Measurements from ENCODE around the gene PKM.
A peak's percentile ranks its signal among the peaks of the same experiment; 100 is the strongest.

PKM gene

GRCh38 chr15:72242775-72243370, 11.9 kb upstream of the PKM start:
- Mint-ChIP-seq H3K4me3 (no peak overlapping the region), H3K9me3 (ENCODE audit: low read depth) (no peaks in the 10 kb centered on the region), H3K36me3 (peaks cover 2% of the 10 kb centered on the region), H3K27ac (peak overlapping the region; percentile 59), H3K27me3 (no peaks in the 10 kb centered on the region), H3K4me1 (ENCODE audit: low read depth) (peaks cover 12% of the 10 kb centered on the region)

- Mint-ChIP-seq H3K9me3 (ENCODE audit: low read depth) (no peaks in the 10 kb centered on the region), H3K4me3 (no peak overlapping the region), H3K36me3 (peaks cover 2% of the 10 kb centered on the region), H3K4me1 (ENCODE audit: low read depth) (peaks cover 29% of the 10 kb centered on the region), H3K27me3 (no peaks in the 10 kb centered on the region), H3K27ac (peak overlapping the region; percentile 73)
Observed at GRCh38 chr15:72239652-72240051, 8.7 kb upstream of the PKM start.

GRCh38 chr15:72238586-72238985, 7.6 kb upstream of the PKM start:
- H3K4me1 Mint-ChIP-seq (ENCODE audit: low read depth), result peaks cover 33% of the 10 kb centered on the region
- H3K4me3 Mint-ChIP-seq, result no peak overlapping the region

DNA sequence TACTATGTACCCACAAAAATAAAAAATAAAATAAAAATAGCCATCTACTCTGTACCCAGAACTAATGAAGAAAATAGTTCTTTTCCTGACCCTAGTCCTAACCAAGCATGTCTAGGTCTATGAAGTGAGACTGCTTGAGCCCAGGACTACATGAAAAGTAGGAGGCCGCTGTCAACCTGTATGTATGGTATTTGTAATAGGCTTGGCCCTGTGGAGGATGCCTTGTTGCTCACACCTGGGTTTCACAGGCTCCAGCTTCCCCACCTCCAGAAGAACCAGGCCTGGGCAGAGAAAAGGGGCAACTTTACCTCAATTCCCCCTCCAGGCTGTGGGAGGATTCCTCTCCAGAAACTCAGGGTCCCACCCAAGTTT, 6.8 kb upstream of the PKM start:
- H3K4me1 Mint-ChIP-seq (ENCODE audit: low read depth), result peaks cover 35% of the 10 kb centered on the region
- H3K27ac Mint-ChIP-seq, result peak overlapping the region; percentile 94
- H3K27me3 Mint-ChIP-seq, result no peaks in the 10 kb centered on the region
- no peaks in the 10 kb centered on the region for H3K9me3 Mint-ChIP-seq (ENCODE audit: low read depth)
- H3K36me3 Mint-ChIP-seq, result peaks cover 2% of the 10 kb centered on the region
- H3K4me3 Mint-ChIP-seq, result peak overlapping the region; percentile 81

More at GRCh38 chr15:72238586-72238985, 7.6 kb upstream of the PKM start:
- Mint-ChIP-seq H3K27me3 (no peaks in the 10 kb centered on the region), H3K27ac (peak overlapping the region; percentile 10), H3K36me3 (peaks cover 2% of the 10 kb centered on the region), H3K9me3 (ENCODE audit: low read depth) (no peaks in the 10 kb centered on the region)

GRCh38 chr15:72237029-72237852, 6.3 kb upstream of the PKM start:
- Mint-ChIP-seq H3K4me3 (peak overlapping the region; percentile 81), H3K4me1 (ENCODE audit: low read depth) (peaks cover 41% of the 10 kb centered on the region), H3K27ac (peak overlapping the region; percentile 94)

DNA sequence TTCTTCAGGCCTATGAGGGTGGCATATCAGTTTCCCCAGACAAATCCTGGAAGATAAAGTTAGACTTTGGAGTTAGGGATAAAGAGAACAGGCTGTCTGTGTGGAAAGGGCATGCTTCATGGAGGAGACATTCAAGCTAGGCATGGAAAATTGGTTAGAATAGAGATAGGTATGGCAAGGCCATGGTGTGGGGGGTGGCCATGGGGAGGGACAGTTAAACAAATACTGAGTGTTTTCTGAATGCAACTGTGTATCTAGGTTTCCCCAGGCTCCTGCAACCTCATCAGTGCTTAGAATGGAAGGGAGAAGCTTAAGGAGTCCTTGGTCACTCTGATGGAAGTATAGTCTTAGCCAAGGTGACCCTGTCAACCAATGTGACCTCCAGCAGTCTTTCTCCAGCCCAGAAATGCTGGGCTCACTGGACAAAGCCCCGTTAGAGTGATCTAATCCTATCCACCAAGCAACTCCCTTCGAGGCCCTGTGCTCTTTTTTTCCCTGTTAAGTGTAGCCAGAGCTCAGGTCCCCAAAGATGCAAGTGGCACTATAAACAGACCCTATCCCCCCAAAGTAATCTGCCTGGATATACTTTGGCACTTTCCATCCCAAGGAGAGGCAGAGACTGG, 5.5 kb upstream of the PKM start:
- Mint-ChIP-seq H3K27me3 (no peaks in the 10 kb centered on the region), H3K36me3 (peaks cover 2% of the 10 kb centered on the region), H3K27ac (peak overlapping the region; percentile 94), H3K9me3 (ENCODE audit: low read depth) (no peaks in the 10 kb centered on the region), H3K4me3 (peak overlapping the region; percentile 81), H3K4me1 (ENCODE audit: low read depth) (peaks cover 49% of the 10 kb centered on the region)

More at GRCh38 chr15:72237029-72237852, 6.3 kb upstream of the PKM start:
- Mint-ChIP-seq H3K9me3 (ENCODE audit: low read depth) (no peaks in the 10 kb centered on the region), H3K27me3 (no peaks in the 10 kb centered on the region), H3K36me3 (peaks cover 2% of the 10 kb centered on the region)

DNA sequence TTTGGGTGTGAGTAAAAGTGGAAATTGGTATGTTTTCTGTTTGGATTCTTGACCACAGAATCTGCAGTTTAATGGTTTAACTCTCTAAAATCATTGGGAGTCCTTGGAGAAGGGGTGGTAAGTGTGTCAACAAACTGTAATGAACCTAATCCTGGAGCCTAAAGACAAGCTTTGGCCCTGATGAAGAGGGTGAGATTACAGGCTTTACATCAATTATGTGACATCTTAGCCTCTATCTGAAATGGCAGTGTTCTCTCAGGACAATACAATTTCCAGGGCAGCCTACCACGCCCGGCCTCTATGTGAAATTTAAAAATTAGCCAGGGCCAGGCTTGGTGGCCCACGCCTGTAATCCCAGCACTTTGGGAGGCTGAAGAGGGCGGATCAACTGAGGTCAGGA, 4.3 kb upstream of the PKM start:
- H3K36me3 Mint-ChIP-seq, result peaks cover 2% of the 10 kb centered on the region
- H3K9me3 Mint-ChIP-seq (ENCODE audit: low read depth), result no peaks in the 10 kb centered on the region
- no peaks in the 10 kb centered on the region for H3K27me3 Mint-ChIP-seq
- H3K4me3 Mint-ChIP-seq, result no peak overlapping the region
- no peak overlapping the region for H3K27ac Mint-ChIP-seq
- peaks cover 50% of the 10 kb centered on the region for H3K4me1 Mint-ChIP-seq (ENCODE audit: low read depth)

GRCh38 chr15:72233769-72234168, 2.8 kb upstream of the PKM start:
- no peaks in the 10 kb centered on the region for H3K9me3 Mint-ChIP-seq (ENCODE audit: low read depth)
- H3K27me3 Mint-ChIP-seq, result no peaks in the 10 kb centered on the region
- H3K4me3 Mint-ChIP-seq, result no peak overlapping the region
- H3K27ac Mint-ChIP-seq, result no peak overlapping the region
- peaks cover 47% of the 10 kb centered on the region for H3K4me1 Mint-ChIP-seq (ENCODE audit: low read depth)
- peaks cover 8% of the 10 kb centered on the region for H3K36me3 Mint-ChIP-seq

DNA sequence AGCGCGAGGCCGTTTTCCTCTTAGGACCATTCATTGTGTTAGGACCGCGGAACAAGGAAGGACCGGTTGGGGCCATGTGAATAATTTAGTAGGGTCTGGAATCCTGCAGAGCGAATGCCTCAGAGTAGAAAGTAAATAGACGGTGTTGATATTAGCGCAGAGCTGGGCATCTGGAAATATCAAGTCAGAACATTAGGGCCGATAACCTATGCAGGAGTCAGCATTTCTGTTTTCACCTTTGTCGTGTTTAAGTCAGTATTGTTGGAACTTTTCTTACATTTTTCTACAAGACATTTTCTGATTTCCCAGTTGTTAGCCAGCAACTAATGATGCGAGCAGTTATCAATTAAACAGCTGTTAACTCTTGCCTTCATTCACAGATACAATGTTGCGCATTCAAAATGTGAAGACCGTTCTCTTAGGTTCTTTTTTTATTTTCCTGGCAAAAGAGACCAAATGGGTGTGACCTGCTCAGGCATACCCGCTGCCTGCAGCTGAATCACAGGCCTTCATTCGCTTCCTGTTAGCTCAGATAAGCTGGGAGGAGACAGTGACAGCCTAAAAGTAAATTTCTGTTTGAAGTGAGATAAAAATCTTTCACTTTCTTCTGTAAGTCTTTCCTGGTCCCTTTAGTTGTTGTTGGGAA, 966 bp upstream of the PKM start:
- H3K36me3 Mint-ChIP-seq, result peaks cover 12% of the 10 kb centered on the region
- H3K27ac Mint-ChIP-seq, result peak overlapping the region; percentile 98
- H3K4me1 Mint-ChIP-seq (ENCODE audit: low read depth), result peaks cover 35% of the 10 kb centered on the region
- peak overlapping the region; percentile 99 for H3K4me3 Mint-ChIP-seq
- H3K9me3 Mint-ChIP-seq (ENCODE audit: low read depth), result no peaks in the 10 kb centered on the region
- no peaks in the 10 kb centered on the region for H3K27me3 Mint-ChIP-seq

DNA sequence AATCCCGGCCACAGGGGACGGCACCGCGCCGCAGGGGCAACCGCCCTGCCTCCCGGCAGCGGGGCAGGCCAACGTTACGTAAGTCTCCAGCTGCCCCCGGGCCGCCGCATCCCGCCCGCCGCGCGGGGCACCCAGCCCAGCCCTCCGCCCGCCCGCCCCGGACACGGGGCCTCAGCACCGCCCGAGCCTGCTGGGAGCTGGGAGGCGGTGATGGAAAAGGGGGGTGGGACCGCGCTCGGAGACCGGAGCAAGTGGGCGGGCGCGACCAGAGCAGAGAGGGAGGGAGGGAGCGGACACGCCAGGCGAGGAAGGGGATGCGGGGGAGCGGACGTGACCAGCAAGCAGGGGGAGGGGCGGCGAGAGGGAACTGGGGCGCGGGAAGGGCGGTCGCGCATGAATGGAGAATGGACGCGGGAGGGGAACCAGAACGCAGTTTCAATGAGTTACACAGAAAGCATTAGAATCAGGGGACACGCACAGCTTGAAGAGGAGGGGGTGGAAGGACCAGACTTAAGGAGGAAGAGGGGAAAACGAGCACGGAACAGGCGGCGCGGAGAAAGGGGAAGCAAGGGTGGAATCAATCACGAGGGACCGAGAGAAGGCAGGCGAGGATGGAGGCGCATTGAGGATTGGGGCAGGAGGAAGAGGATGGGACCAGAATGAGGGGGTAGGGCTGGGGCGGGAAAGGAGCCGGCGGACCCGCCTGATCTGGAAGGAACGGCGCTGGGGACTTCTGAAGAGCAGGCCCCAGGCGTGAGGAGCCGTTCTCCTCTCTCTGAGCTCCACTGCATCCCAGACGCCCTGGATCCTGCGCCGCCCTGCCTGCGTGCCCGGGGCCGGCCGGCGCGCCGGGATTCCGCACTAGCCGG, 559 bp downstream of the PKM start:
- H3K27ac Mint-ChIP-seq, result peak overlapping the region; percentile 98
- H3K9me3 Mint-ChIP-seq (ENCODE audit: low read depth), result no peaks in the 10 kb centered on the region
- H3K4me1 Mint-ChIP-seq (ENCODE audit: low read depth), result peaks cover 40% of the 10 kb centered on the region
- no peaks in the 10 kb centered on the region for H3K27me3 Mint-ChIP-seq
- peak overlapping the region; percentile 99 for H3K4me3 Mint-ChIP-seq
- H3K36me3 Mint-ChIP-seq, result peaks cover 16% of the 10 kb centered on the region

GRCh38 chr15:72229947-72230196, 1.1 kb downstream of the PKM start:
- Mint-ChIP-seq H3K9me3 (ENCODE audit: low read depth) (no peaks in the 10 kb centered on the region), H3K36me3 (peaks cover 16% of the 10 kb centered on the region), H3K27ac (peak overlapping the region; percentile 98), H3K4me3 (peak overlapping the region; percentile 99), H3K4me1 (ENCODE audit: low read depth) (peaks cover 42% of the 10 kb centered on the region), H3K27me3 (no peaks in the 10 kb centered on the region)

- H3K4me3 Mint-ChIP-seq, result peak overlapping the region; percentile 99
- H3K4me1 Mint-ChIP-seq (ENCODE audit: low read depth), result peaks cover 44% of the 10 kb centered on the region
- no peaks in the 10 kb centered on the region for H3K9me3 Mint-ChIP-seq (ENCODE audit: low read depth)
- H3K27me3 Mint-ChIP-seq, result no peaks in the 10 kb centered on the region
- H3K36me3 Mint-ChIP-seq, result peaks cover 16% of the 10 kb centered on the region
- H3K27ac Mint-ChIP-seq, result peak overlapping the region; percentile 98
Observed at GRCh38 chr15:72229076-72229946, 1.7 kb downstream of the PKM start.

- Mint-ChIP-seq H3K27me3 (no peaks in the 10 kb centered on the region), H3K4me3 (peak overlapping the region; percentile 99), H3K27ac (peak overlapping the region; percentile 98), H3K4me1 (ENCODE audit: low read depth) (peaks cover 53% of the 10 kb centered on the region), H3K36me3 (peaks cover 23% of the 10 kb centered on the region), H3K9me3 (ENCODE audit: low read depth) (no peaks in the 10 kb centered on the region)
Observed at GRCh38 chr15:72227720-72228119, 3.3 kb downstream of the PKM start.

- H3K36me3 Mint-ChIP-seq, result peaks cover 26% of the 10 kb centered on the region
- H3K4me1 Mint-ChIP-seq (ENCODE audit: low read depth), result peaks cover 53% of the 10 kb centered on the region
- H3K27me3 Mint-ChIP-seq, result no peaks in the 10 kb centered on the region
- no peaks in the 10 kb centered on the region for H3K9me3 Mint-ChIP-seq (ENCODE audit: low read depth)
- peak overlapping the region; percentile 98 for H3K27ac Mint-ChIP-seq
- H3K4me3 Mint-ChIP-seq, result peak overlapping the region; percentile 99
Observed at GRCh38 chr15:72227192-72227586, 3.8 kb downstream of the PKM start.
